NCI-H2196 treated with DMSO at 0.1 percent for 48 hours (cell line): Measurements from ENCODE around the gene CACNA2D4.

ENCODE experiments used
- DNase-seq: peaks from one replicate; lab custom pipeline; 2025; ENCODE audit not compliant: unreplicated experiment; lab: John Stamatoyannopoulos, UW

The CACNA2D4 gene

GRCh38 chr12:1870998-1871917, 47.2 kb downstream of the CACNA2D4 start:
- no peak for DNase-seq

DNA sequence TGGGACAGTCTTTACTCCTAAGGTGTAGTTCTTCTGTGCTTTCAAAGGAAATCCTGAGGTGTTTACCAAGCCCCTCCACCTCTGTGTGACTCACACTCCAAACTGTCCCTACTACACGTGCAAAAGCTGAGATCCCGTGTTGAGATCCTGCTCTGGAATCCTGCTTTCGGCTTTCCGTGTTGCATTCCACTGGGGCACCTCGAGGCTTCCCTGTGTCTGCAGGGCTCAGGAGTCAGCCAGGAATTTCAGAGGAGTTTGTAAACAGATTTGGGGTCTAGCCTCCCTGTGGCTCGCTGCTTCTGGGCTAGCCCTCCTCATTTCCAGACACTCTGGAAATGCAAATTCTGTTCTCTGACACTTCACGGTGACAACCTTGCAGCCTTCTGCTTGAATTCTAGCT, 48.4 kb downstream of the CACNA2D4 start:
- DNase-seq = no peak

DNA sequence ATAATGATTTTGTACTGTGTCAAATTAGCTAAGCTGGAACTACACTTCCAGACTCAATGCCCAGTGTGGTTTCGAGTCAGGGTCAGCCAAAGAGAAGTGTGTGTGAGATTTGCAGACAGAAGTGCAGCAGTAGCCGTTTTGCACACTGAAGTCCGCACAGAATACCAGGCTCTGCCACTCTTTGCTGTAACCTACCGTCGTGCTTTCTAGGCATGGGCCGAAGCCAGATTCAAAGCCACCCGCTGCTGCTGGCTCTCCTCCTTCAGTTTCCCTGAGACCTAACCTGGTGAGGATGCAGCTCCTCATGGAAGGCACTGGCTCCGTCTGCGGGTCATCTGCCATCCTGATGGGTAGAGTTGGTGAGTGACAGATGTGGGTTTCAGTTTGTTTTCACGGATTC, 49.3 kb downstream of the CACNA2D4 start:
- no peak for DNase-seq

GRCh38 chr12:1865284-1865866, 53.1 kb downstream of the CACNA2D4 start:
- DNase-seq = no peak

GRCh38 chr12:1864867-1865266, 53.6 kb downstream of the CACNA2D4 start:
- DNase-seq = no peak

DNA sequence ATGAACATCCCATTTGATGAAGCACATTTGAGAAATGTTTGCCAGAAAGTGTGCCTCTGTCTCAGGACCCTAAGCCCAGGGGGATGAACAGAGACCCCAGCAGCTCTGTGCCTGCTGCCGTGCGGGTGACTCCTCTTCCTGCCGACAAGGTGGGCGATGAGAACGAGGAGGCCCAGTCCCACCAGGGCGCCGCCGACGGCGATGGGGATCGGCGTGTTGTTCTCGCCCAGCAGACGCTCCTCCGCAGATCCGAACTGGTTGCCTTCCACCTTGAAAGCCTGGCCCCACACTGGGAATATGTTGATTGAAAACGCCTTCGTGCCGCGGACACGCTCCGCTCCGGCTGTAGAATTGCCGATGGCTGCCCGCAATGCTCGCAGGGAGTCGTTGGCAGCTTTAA, 54.0 kb downstream of the CACNA2D4 start:
- no peak for DNase-seq

- no peak for DNase-seq
Observed at GRCh38 chr12:1863823-1864222, 54.6 kb downstream of the CACNA2D4 start.

DNA sequence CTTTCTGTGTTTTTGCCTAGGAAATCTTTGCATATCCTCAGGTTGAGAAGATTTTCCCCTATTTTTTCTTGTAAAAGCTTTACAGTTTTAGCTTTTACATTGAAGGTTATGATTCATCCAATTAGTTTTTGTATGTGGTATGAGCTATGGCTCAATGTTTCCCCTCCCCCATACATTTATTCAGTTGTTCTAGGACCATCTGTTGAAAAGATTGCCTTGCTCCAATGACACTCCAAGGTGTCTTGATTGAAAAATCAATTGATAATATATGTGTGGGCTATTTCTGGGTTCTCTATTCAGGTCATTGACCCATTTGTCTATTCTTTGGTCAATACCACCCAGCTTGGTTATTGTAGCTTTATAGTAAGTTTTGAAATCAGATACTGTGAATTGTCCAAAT, 55.5 kb downstream of the CACNA2D4 start:
- no peak for DNase-seq

GRCh38 chr12:1859643-1860042, 58.8 kb downstream of the CACNA2D4 start:
- DNase-seq = no peak

DNA sequence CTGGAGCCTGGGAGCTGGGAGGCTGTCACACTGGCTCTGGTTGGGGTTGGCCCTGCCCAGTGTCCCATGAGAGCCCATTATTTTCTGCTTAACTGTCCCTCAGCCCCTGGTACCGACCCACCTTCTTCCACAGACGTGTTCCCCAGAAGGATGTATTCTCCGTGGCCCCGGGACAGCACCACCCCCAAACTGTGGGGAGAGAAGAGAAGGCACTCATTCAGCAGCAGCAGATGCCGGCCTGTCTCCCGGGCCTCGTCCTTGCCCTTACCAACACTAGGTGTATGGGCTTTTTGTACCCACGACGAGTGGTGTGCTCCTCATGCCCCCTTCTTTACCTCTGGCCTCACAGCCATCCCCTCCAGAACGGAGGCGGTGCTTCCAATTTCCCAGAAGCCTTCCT, 60.0 kb downstream of the CACNA2D4 start:
- no peak for DNase-seq

DNA sequence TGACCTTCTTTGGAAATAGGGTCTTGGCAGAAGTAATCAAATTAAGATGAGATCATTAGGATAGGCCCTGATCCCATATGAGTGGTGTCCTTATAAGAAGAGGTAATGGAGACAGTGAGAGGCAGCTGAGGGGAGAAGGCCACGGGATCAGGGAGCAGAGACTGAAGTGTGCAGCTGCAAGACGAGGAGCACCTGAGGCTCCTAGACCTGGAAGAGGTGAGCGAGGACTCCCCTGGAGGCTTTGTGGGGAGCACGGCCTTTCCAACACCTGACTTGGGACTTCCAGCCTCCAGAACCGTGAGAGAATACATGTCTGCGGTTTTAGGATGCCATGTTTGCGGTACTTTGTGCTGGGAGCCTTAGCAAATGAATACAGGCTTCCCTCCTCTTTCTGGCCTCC, 60.6 kb downstream of the CACNA2D4 start:
- no peak for DNase-seq

GRCh38 chr12:1857086-1857485, 61.4 kb downstream of the CACNA2D4 start:
- DNase-seq = no peak

DNA sequence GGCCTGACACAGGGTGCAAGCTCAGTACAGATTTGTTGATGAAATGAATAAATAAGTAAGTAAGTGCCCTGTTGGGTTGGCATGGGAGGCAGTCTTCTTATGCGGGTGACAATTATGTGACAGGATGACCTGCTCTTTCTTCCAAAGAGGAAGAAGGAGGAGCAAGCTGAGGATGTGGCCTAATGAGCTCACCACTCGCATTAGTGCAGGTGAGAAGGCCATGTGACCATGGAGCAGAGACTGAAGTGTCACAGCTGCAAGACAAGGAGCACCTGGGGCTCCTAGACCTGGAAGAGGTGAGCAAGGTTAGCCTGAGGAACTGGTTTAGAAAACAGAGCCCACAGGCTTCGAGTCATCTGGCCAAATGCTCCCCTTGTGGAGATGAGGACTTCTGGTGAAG, 63.2 kb downstream of the CACNA2D4 start:
- DNase-seq = no peak

- DNase-seq = no peak
Observed at GRCh38 chr12:1853716-1854115, 64.7 kb downstream of the CACNA2D4 start.

GRCh38 chr12:1852076-1852475, 66.4 kb downstream of the CACNA2D4 start:
- DNase-seq = no peak

DNA sequence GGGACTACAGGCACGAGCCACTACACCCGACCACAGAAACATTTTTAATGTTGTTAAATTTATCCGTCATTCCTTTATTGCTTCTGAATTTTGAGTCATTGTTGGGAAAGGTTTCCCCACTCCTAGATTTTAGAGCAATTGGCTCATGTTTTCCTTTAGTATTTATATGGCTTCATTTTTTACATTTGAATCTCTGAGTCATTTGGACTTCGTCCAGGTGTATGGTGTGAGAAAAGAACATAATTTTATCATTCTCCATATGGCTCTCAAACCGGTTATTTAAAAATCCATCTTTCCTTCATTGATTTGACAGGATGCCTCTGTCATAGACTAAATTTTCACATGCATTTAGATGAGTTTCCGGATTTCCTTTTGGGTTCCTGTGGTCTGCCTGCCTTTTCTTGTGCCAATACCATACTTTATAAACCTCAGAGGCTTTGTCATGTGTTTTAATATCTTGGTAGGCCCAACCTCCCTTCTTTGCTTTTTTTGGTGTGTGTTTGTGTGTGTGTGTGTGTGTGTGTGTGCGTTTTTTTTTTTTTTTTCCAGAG, 67.2 kb downstream of the CACNA2D4 start:
- DNase-seq = no peak

DNA sequence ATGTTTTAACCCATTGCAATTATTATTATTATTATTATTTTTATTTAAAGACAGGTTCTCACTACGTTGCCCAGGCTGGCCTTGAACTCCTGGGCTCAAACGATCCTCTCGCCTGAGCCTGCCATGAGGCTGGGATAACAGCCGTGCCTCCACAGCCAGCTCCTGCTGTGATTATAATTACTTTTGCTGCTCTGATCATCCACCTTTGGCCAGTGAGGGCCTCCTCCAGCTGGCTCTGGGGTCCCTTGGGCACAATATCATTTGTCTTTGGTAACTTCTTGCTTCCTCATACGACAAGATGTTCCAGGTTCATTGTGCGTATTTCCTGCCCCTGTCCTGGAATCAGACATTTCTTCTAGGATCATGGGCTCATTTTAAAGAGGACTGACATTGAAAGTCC, 69.7 kb downstream of the CACNA2D4 start:
- DNase-seq = no peak

- no peak for DNase-seq
Observed at GRCh38 chr12:1848146-1848545, 70.3 kb downstream of the CACNA2D4 start.

DNA sequence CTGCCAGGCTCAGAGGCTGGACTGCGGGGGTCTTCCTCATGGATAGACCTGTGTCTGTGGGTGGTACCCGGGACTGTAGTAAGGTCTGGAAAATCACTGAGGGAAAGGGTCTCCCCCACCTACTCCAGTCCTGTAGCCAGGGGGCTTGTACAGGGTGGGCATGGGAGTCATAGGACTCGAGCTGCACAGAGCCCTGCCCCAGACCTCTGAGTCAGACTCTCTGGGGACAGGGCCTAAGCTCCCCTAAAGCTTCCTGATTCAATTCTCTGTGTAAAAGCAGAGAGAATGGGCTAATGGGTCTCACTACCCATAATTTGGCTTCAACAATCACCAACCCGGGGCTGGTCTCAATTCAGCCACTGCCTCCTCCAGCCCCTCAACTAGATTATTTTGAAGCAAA, 71.0 kb downstream of the CACNA2D4 start:
- no peak for DNase-seq

- no peak for DNase-seq
Observed at GRCh38 chr12:1846421-1847405, 71.7 kb downstream of the CACNA2D4 start.

- no peak for DNase-seq
Observed at GRCh38 chr12:1845886-1846285, 72.6 kb downstream of the CACNA2D4 start.
